Nephron (organoid): ENCODE data around the gene FKBP8.
A peak's percentile ranks its signal among the peaks of the same experiment; 100 is the strongest.

ENCODE experiments used
- H3K27ac Mint-ChIP-seq, 3 experiments: 2 replicates each; pipeline ENCODE4 v1.8.0; 2020; ENCODE audit warnings: mixed read lengths in 3 of 3, mild to moderate bottlenecking in 2 of 3, moderate library complexity in 1 of 3
- H3K27me3 Mint-ChIP-seq: 2 replicates; pipeline ENCODE4 v1.8.0; 2021; ENCODE audit warnings: low read depth, mild to moderate bottlenecking, moderate library complexity, mixed read lengths
- H3K36me3 Mint-ChIP-seq: 2 replicates; pipeline ENCODE4 v1.8.0; 2020; ENCODE audit warnings: low read depth, mixed read lengths
- H3K4me1 Mint-ChIP-seq: 2 replicates; pipeline ENCODE4 v1.8.0; 2020; ENCODE audit warnings: mixed read lengths
- H3K4me3 Mint-ChIP-seq, 3 experiments: 2 replicates each; pipeline ENCODE4 v1.8.0; 2020; ENCODE audit warnings: mild to moderate bottlenecking in 3 of 3, mixed read lengths in 3 of 3, moderate library complexity in 2 of 3
- H3K9me3 Mint-ChIP-seq: 2 replicates; pipeline ENCODE4 v1.8.0; 2020; ENCODE audit warnings: mixed read lengths
- CTCF ChIP-seq, 3 experiments: fragments of 200-600 bp; sonication (generic); IDR thresholded peaks; one replicate each; pipeline ENCODE4 v1.5.0; 2021; ENCODE audit warnings: antibody characterized with exemption in 3 of 3; ENCODE audit not compliant: unreplicated experiment in 3 of 3

Gene FKBP8

GRCh38 chr19:18520848-18521691 is 22.3 kb downstream of the FKBP8 start:
- no peak for TF ChIP-seq CTCF (IDR thresholded peaks at IDR 0.05; ENCODE audit: unreplicated experiment in 3 of 3)
- Mint-ChIP-seq H3K36me3 (no peaks in the 10 kb centered on the region), H3K4me3 (peak overlapping the region; percentile 91 to 95 (median 92)), H3K27me3 (no peaks in the 10 kb centered on the region), H3K27ac (peak overlapping the region; percentile 83 to 94 (median 92)), H3K9me3 (no peaks in the 10 kb centered on the region), H3K4me1 (peaks cover 9% of the 10 kb centered on the region)

GRCh38 chr19:18519962-18520847 is 23.2 kb downstream of the FKBP8 start:
- H3K4me3 Mint-ChIP-seq: peak overlapping the region; percentile 91 to 94 (median 92)
- H3K4me1 Mint-ChIP-seq: peaks cover 10% of the 10 kb centered on the region

GRCh38 chr19:18518639-18519038 is 24.7 kb downstream of the FKBP8 start:
- peaks cover 20% of the 10 kb centered on the region for H3K4me1 Mint-ChIP-seq

More at GRCh38 chr19:18519962-18520847, 23.2 kb downstream of the FKBP8 start:
- Mint-ChIP-seq H3K9me3 (no peaks in the 10 kb centered on the region), H3K27me3 (no peaks in the 10 kb centered on the region), H3K36me3 (no peaks in the 10 kb centered on the region), H3K27ac (peak overlapping the region; percentile 83 to 94 (median 92))
- peak; percentile 58 to 69 (median 65) for TF ChIP-seq CTCF (IDR thresholded peaks at IDR 0.05; ENCODE audit: unreplicated experiment in 3 of 3)

GRCh38 chr19:18517606-18518005 is 25.8 kb downstream of the FKBP8 start:
- no peak for TF ChIP-seq CTCF (IDR thresholded peaks at IDR 0.05; ENCODE audit: unreplicated experiment in 3 of 3)
- Mint-ChIP-seq H3K36me3 (no peaks in the 10 kb centered on the region), H3K27ac (no peak overlapping the region)

More at GRCh38 chr19:18518639-18519038, 24.7 kb downstream of the FKBP8 start:
- H3K27ac Mint-ChIP-seq: no peak overlapping the region
- H3K27me3 Mint-ChIP-seq: no peaks in the 10 kb centered on the region
- H3K9me3 Mint-ChIP-seq: no peaks in the 10 kb centered on the region
- no peaks in the 10 kb centered on the region for H3K36me3 Mint-ChIP-seq
- no peak for TF ChIP-seq CTCF (IDR thresholded peaks at IDR 0.05; ENCODE audit: unreplicated experiment in 3 of 3)
- H3K4me3 Mint-ChIP-seq: peak overlapping the region; percentile 8 to 47 (median 15)

GRCh38 chr19:18515959-18516358 is 27.4 kb downstream of the FKBP8 start:
- H3K36me3 Mint-ChIP-seq: no peaks in the 10 kb centered on the region
- peaks cover 27% of the 10 kb centered on the region for H3K4me1 Mint-ChIP-seq
- H3K27me3 Mint-ChIP-seq: no peaks in the 10 kb centered on the region
- no peaks in the 10 kb centered on the region for H3K9me3 Mint-ChIP-seq
- H3K4me3 Mint-ChIP-seq: no peak overlapping the region
- H3K27ac Mint-ChIP-seq: peak overlapping the region in 1 of 3 experiments; percentile 40
- no peak for TF ChIP-seq CTCF (IDR thresholded peaks at IDR 0.05; ENCODE audit: unreplicated experiment in 3 of 3)

More at GRCh38 chr19:18517606-18518005, 25.8 kb downstream of the FKBP8 start:
- Mint-ChIP-seq H3K9me3 (no peaks in the 10 kb centered on the region), H3K4me3 (peak overlapping the region in 1 of 3 experiments; percentile 53), H3K4me1 (peaks cover 27% of the 10 kb centered on the region), H3K27me3 (no peaks in the 10 kb centered on the region)
